Sigmoid colon (tissue), 4 donors: Measurements from ENCODE around the gene PLCB1.

Source experiments
- POLR2A ChIP-seq, 2 donors: fragments of 450-650 bp; IDR thresholded peaks; one replicate each; pipeline ENCODE4 v1.6.1; 2016; ENCODE audit warnings: antibody characterized with exemption in 2 of 2, mild to moderate bottlenecking in 2 of 2, moderate library complexity in 2 of 2
- POLR2AphosphoS5 ChIP-seq, 4 donors: sonication (generic); formaldehyde crosslinking; IDR thresholded peaks; one replicate each; pipeline ENCODE4 v1.6.1; 2017; ENCODE audit warnings: antibody characterized with exemption in 4 of 4
- TF ChIP-seq, protein P1 (sequence below), 4 experiments: fragments of 450-650 bp in 3 of 4; fragments of 200-600 bp in 1 of 4; IDR thresholded peaks; one replicate each; pipeline ENCODE4 v1.5.1; 2016 to 2019; ENCODE audit warnings: antibody characterized with exemption in 4 of 4, mild to moderate bottlenecking in 3 of 4, moderate library complexity in 2 of 4

DNA sequence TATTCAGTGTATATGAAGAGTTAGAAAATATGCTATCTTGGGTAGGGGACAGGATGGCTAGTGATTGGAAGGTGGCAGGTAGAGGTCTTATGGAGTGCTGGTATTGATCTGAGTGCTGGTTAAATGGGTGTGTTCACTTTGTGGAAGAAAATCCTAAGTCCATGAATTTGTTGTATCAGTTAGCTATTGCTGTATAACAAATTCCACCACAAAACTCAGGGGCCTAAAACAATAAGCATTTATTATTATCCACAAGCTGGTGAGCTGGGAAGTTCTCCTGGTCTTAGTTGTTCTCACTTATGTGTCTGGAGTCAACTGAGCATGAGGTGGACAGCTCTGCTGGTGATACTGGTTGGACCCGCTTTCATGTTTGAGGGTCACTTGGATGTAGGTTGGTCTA lies 724.6 kb downstream of the PLCB1 start:
- TF ChIP-seq, protein P1, sequence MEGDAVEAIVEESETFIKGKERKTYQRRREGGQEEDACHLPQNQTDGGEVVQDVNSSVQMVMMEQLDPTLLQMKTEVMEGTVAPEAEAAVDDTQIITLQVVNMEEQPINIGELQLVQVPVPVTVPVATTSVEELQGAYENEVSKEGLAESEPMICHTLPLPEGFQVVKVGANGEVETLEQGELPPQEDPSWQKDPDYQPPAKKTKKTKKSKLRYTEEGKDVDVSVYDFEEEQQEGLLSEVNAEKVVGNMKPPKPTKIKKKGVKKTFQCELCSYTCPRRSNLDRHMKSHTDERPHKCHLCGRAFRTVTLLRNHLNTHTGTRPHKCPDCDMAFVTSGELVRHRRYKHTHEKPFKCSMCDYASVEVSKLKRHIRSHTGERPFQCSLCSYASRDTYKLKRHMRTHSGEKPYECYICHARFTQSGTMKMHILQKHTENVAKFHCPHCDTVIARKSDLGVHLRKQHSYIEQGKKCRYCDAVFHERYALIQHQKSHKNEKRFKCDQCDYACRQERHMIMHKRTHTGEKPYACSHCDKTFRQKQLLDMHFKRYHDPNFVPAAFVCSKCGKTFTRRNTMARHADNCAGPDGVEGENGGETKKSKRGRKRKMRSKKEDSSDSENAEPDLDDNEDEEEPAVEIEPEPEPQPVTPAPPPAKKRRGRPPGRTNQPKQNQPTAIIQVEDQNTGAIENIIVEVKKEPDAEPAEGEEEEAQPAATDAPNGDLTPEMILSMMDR (IDR thresholded peaks at IDR 0.05), result no peak
- TF ChIP-seq POLR2AphosphoS5 (IDR thresholded peaks at IDR 0.05) (no peak), POLR2A (IDR thresholded peaks at IDR 0.05) (no peak)
